Measurements from ENCODE around the gene EPB41L1. TPM values are rescaled to one million over a fixed set of nuclear protein-coding genes. Genes with fewer than 3 reads are reported as not detected.

EPB41L1 gene
- total RNA-seq, 2 donors from 2014 or later, result 32.3 to 36.7 TPM

- DNase-seq, result no peak
- Histone ChIP-seq H3K9me3 (ENCODE audit: control insufficient read depth, low read length) (no peaks in the 10 kb centered on the region), H3K4me3 (ENCODE audit: low read length) (no peak overlapping the region), H3K4me1 (ENCODE audit: control insufficient read depth, insufficient read depth, low read length) (no peaks in the 10 kb centered on the region), H3K27ac (ENCODE audit: low read depth, low read length) (no peak overlapping the region), H3K36me3 (ENCODE audit: control insufficient read depth, insufficient read depth, low read length) (no peaks in the 10 kb centered on the region), H3K9ac (ENCODE audit: extremely low read depth, low read length, poor library complexity, severe bottlenecking) (no peak overlapping the region), H3K27me3 (ENCODE audit: control insufficient read depth, insufficient read depth, low read length, poor library complexity, severe bottlenecking) (no peaks in the 10 kb centered on the region)
- no peaks in the 10 kb centered on the region for H3K36me3 Mint-ChIP-seq (ENCODE audit: low read depth)
- H3K27ac Mint-ChIP-seq, result no peak overlapping the region
- TF ChIP-seq, protein P1, sequence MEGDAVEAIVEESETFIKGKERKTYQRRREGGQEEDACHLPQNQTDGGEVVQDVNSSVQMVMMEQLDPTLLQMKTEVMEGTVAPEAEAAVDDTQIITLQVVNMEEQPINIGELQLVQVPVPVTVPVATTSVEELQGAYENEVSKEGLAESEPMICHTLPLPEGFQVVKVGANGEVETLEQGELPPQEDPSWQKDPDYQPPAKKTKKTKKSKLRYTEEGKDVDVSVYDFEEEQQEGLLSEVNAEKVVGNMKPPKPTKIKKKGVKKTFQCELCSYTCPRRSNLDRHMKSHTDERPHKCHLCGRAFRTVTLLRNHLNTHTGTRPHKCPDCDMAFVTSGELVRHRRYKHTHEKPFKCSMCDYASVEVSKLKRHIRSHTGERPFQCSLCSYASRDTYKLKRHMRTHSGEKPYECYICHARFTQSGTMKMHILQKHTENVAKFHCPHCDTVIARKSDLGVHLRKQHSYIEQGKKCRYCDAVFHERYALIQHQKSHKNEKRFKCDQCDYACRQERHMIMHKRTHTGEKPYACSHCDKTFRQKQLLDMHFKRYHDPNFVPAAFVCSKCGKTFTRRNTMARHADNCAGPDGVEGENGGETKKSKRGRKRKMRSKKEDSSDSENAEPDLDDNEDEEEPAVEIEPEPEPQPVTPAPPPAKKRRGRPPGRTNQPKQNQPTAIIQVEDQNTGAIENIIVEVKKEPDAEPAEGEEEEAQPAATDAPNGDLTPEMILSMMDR (conservative IDR thresholded peaks at IDR 0.05), result no peak
- 93 to 94% methylated on average over 12 to 21 of the region's 21 CpGs for WGBS, 2 experiments (ENCODE audit: insufficient coverage in 1 of 2, insufficient read length in 1 of 2)
- no peaks in the 10 kb centered on the region for H3K27me3 Mint-ChIP-seq (ENCODE audit: insufficient read depth)
- no peak overlapping the region for H3K4me3 Mint-ChIP-seq
- no peaks in the 10 kb centered on the region for H3K4me1 Mint-ChIP-seq
- no peaks in the 10 kb centered on the region for H3K9me3 Mint-ChIP-seq
Measured at GRCh38 chr20:36271639-36272546, 117.4 kb downstream of the EPB41L1 start.

DNA sequence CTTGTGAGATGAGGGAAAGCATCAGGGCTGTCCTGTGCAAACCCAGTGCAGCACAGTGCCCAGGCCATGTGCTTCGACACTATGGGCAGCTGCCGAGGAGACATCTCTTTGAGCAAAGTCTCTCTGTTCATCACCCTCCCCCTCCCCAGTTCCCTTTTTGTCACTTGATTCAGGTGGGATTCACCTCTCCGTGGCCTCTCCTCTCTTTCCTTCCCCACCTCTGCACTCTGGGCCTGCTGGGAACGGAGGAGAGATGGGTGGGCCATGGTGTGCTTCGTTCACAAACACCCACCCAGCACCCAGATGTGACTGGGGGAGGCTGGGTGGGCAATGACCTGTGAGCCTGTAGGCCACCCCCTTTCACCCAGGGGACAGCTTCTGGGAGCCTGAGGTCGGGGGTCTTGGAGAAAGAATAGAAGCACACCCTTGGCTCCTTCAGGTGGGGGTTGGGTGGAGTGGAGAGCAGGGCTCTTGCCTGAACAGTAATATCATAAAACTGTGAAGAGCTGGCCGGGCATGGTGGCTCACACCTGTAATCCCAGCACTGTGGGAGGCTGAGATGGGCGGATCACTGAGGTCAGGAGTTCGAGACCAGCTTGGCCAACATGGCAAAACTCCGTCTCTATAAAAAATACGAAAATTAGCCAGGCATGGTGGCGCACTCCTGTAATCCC lies 118.1 kb downstream of the EPB41L1 start:
- Histone ChIP-seq H3K27ac (ENCODE audit: low read depth, low read length) (no peak overlapping the region), H3K27me3 (ENCODE audit: control insufficient read depth, insufficient read depth, low read length, poor library complexity, severe bottlenecking) (no peaks in the 10 kb centered on the region), H3K36me3 (ENCODE audit: control insufficient read depth, insufficient read depth, low read length) (no peaks in the 10 kb centered on the region), H3K9ac (ENCODE audit: extremely low read depth, low read length, poor library complexity, severe bottlenecking) (no peak overlapping the region), H3K4me1 (ENCODE audit: control insufficient read depth, insufficient read depth, low read length) (no peaks in the 10 kb centered on the region), H3K4me3 (ENCODE audit: low read length) (no peak overlapping the region), H3K9me3 (ENCODE audit: control insufficient read depth, low read length) (no peaks in the 10 kb centered on the region)
- no peaks in the 10 kb centered on the region for H3K9me3 Mint-ChIP-seq
- TF ChIP-seq, protein P1 (conservative IDR thresholded peaks at IDR 0.05), result no peak
- no peaks in the 10 kb centered on the region for H3K27me3 Mint-ChIP-seq (ENCODE audit: insufficient read depth)
- no peaks in the 10 kb centered on the region for H3K4me1 Mint-ChIP-seq
- WGBS, 2 experiments (ENCODE audit: insufficient coverage in 1 of 2, insufficient read length in 1 of 2), result 88 to 90% methylated on average over 8 to 12 of the region's 12 CpGs
- DNase-seq, result no peak
- no peaks in the 10 kb centered on the region for H3K36me3 Mint-ChIP-seq (ENCODE audit: low read depth)
- no peak overlapping the region for H3K27ac Mint-ChIP-seq
- H3K4me3 Mint-ChIP-seq, result no peak overlapping the region

DNA sequence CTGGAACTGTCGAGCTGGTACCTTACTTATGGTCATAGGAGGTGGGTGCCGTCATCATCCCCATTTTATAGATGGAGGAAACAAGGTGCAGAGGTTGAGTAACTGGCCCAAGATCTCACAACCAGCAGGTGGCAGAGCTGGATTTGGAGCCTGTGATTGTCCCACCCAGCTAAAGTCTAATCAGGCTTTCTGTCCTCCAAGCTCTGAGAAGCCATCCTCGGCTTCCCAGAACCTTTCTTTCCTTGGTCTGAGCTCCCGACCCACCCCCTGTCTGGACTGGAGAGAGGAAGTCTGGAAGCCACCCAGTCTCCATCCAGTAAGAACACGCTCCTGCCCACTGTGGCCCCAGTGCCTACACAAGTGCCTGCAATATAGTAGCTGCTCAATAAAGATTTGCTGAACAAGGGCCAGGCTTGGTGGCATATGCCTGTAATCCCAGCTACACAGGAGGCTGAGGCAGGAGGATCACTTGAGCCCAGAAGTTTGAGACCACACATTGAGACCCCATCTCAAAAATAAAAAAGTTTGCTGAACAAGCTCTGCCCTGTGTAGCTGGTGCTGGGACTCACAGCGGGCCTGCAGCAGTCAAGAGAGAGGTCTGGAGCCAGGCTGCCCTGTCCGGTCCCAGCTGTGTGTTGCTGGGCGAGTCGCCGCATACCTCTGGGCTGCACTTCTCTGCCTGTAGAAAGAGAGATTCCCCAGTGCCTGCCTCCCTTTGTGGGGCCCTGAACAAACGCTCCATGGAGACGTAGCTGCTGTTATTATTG lies 119.1 kb downstream of the EPB41L1 start:
- H3K4me3 Mint-ChIP-seq, result no peak overlapping the region
- WGBS, 2 experiments (ENCODE audit: insufficient coverage in 1 of 2, insufficient read length in 1 of 2), result 83 to 91% methylated on average over 11 to 12 of the region's 12 CpGs
- no peaks in the 10 kb centered on the region for H3K9me3 Mint-ChIP-seq
- TF ChIP-seq, protein P1 (conservative IDR thresholded peaks at IDR 0.05), result peak; percentile 64
- Histone ChIP-seq H3K27ac (ENCODE audit: low read depth, low read length) (peak overlapping the region; percentile 72), H3K27me3 (ENCODE audit: control insufficient read depth, insufficient read depth, low read length, poor library complexity, severe bottlenecking) (no peaks in the 10 kb centered on the region), H3K9me3 (ENCODE audit: control insufficient read depth, low read length) (no peaks in the 10 kb centered on the region), H3K9ac (ENCODE audit: extremely low read depth, low read length, poor library complexity, severe bottlenecking) (no peak overlapping the region), H3K4me3 (ENCODE audit: low read length) (no peak overlapping the region), H3K36me3 (ENCODE audit: control insufficient read depth, insufficient read depth, low read length) (no peaks in the 10 kb centered on the region), H3K4me1 (ENCODE audit: control insufficient read depth, insufficient read depth, low read length) (no peaks in the 10 kb centered on the region)
- DNase-seq, result no peak
- no peaks in the 10 kb centered on the region for H3K4me1 Mint-ChIP-seq
- no peaks in the 10 kb centered on the region for H3K27me3 Mint-ChIP-seq (ENCODE audit: insufficient read depth)
- H3K36me3 Mint-ChIP-seq (ENCODE audit: low read depth), result no peaks in the 10 kb centered on the region
- H3K27ac Mint-ChIP-seq, result no peak overlapping the region
